Hepatocyte (in vitro differentiated cells): ENCODE data around the gene HRCT1. TPM values are rescaled to one million over a fixed set of nuclear protein-coding genes. Genes with fewer than 3 reads are reported as not detected.

Experiments
- DNase-seq: peaks from one replicate; pipeline ENCODE4 v3.0.0-alpha.2; 2016; ENCODE audit warnings: low spot score
- H2AFZ ChIP-seq: fragments of 200-600 bp; sonication (generic); 2 replicates; pipeline ENCODE4 v1.6.0; 2016; ENCODE audit warnings: antibody characterized with exemption, mild to moderate bottlenecking
- H3K27ac ChIP-seq: fragments of 200-600 bp; sonication (generic); 2 replicates; pipeline ENCODE4 v1.5.1; 2016; ENCODE audit warnings: mild to moderate bottlenecking
- H3K27me3 ChIP-seq: fragments of 200-600 bp; sonication (generic); 2 replicates; pipeline ENCODE4 v1.6.1; 2016
- H3K36me3 ChIP-seq: fragments of 200-600 bp; sonication (generic); replicated peaks from 2 replicates; pipeline ENCODE4 v1.5.1; 2016; ENCODE audit warnings: low read depth; ENCODE audit not compliant: insufficient read depth
- H3K4me1 ChIP-seq: fragments of 200-600 bp; sonication (generic); 2 replicates; pipeline ENCODE4 v1.5.1; 2016; ENCODE audit warnings: mild to moderate bottlenecking, moderate library complexity; ENCODE audit not compliant: insufficient read depth
- H3K4me2 ChIP-seq: fragments of 200-600 bp; sonication (generic); 2 replicates; pipeline ENCODE4 v1.6.0; 2016
- H3K4me3 ChIP-seq: fragments of 200-600 bp; sonication (generic); 2 replicates; pipeline ENCODE4 v1.5.1; 2016; ENCODE audit warnings: mild to moderate bottlenecking
- H3K79me2 ChIP-seq: fragments of 200-600 bp; sonication (generic); 2 replicates; pipeline ENCODE4 v1.6.0; 2017; ENCODE audit warnings: mild to moderate bottlenecking
- H3K9me2 ChIP-seq: fragments of 200-600 bp; sonication (generic); replicated peaks from 2 replicates; pipeline ENCODE4 v1.6.0; 2017; ENCODE audit warnings: mild to moderate bottlenecking; ENCODE audit not compliant: insufficient read depth
- H3K9me3 ChIP-seq: fragments of 200-600 bp; sonication (generic); 2 replicates; pipeline ENCODE4 v1.5.1; 2016; ENCODE audit warnings: low read depth, mild to moderate bottlenecking
- H4K20me1 ChIP-seq: fragments of 200-600 bp; sonication (generic); 2 replicates; pipeline ENCODE4 v1.6.0; 2016; ENCODE audit warnings: mild to moderate bottlenecking; ENCODE audit not compliant: insufficient read depth, poor library complexity, severe bottlenecking
- EZH2 ChIP-seq: fragments of 200-600 bp; sonication (generic); IDR thresholded peaks from 2 replicates; pipeline ENCODE4 v1.6.1; 2016; ENCODE audit warnings: antibody characterized with exemption, mild to moderate bottlenecking, borderline replicate concordance
- EZH2phosphoT487 ChIP-seq: fragments of 200-600 bp; sonication (generic); IDR thresholded peaks from one replicate; pipeline ENCODE4 v1.6.1; 2018; ENCODE audit warnings: antibody characterized with exemption, mild to moderate bottlenecking, low read depth, moderate library complexity; ENCODE audit not compliant: unreplicated experiment, severe bottlenecking
- WGBS: methylation state at CpG from one replicate; pipeline ENCODE4 v1.1.6; 2016; ENCODE audit warnings: low lambda C conversion rate; ENCODE audit errors: missing lambda C conversion rate; 5-methylcytosine and 5-hydroxymethylcytosine counted together
- polyA plus RNA-seq: library from polyadenylated mRNA; unstranded; fragments of >200 nt; fragmentation: Nextera tagmentation; extraction: Ambion mirVana; gene quantifications from 2 replicates; pipeline ENCODE4 v1.2.1, GENCODE V29; 2016
- total RNA-seq: library from RNA; depleted of rRNA; stranded (reverse); fragments of >200 nt; gene quantifications from 2 replicates; pipeline ENCODE4 v1.2.3, GENCODE V29; 2014
- TF ChIP-seq, protein P1 (sequence below): fragments of 200-600 bp; sonication (generic); IDR thresholded peaks from 2 replicates; pipeline ENCODE4 v1.5.1; 2016; ENCODE audit warnings: antibody characterized with exemption, mild to moderate bottlenecking; ENCODE audit not compliant: poor library complexity

HRCT1 gene
- total and polyA plus RNA-seq, 2 experiments from 2014 or later = 0.90 to 1.8 TPM

DNA sequence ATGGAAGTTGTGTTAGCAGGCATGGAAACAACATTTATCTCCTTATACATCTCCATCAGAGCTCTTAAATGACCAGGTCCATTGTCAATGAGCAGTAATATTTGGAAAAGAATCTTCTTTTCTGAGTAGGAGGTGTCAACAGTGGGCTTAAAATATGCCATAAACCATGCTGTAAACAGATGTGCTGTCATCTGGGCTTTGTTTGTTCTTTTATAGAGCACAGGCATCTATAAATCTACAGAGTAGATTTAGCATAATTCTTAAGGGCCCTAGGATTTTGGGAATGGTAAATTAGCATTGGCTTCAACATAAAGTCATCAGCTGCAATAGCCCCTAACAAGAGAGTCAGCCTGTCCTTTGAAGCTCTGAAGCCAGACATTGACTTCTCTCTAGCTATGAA lies 7.7 kb upstream of the HRCT1 start:
- Histone ChIP-seq H3K9me3 (no peaks in the 10 kb centered on the region), H3K4me1 (no peaks in the 10 kb centered on the region), H4K20me1 (no peaks in the 10 kb centered on the region), H3K27ac (no peak overlapping the region), H3K4me2 (no peak overlapping the region), H3K27me3 (peaks cover 11% of the 10 kb centered on the region), H3K79me2 (no peaks in the 10 kb centered on the region), H3K36me3 (no peaks in the 10 kb centered on the region), H2AFZ (no peak overlapping the region), H3K4me3 (no peak overlapping the region), H3K9me2 (no peaks in the 10 kb centered on the region)
- DNase-seq = no peak
- no peak for TF ChIP-seq EZH2
- TF ChIP-seq EZH2phosphoT487 = no peak

DNA sequence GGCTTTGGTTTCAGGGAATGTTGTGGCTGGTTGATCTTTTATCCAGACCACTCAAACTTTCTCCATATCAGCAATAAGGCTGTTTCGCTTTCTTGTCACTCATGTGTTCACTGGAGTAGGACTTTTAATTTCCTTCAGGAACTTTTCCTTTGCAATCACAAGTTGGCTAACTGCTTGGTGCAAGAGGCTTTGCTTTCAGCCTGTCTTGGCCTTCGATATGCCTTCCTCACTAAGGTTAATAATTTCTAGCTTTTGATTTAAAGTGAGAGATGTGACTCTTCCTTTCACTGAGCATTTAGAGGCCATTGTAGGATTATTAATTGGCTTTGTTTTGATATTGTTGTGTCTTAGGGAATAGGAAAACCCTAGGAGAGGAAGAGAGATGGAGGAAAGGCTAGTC lies 7.0 kb upstream of the HRCT1 start:
- Histone ChIP-seq H3K9me3 (no peaks in the 10 kb centered on the region), H4K20me1 (no peaks in the 10 kb centered on the region), H3K27me3 (peaks cover 4% of the 10 kb centered on the region), H3K4me2 (no peak overlapping the region), H2AFZ (no peak overlapping the region), H3K9me2 (no peaks in the 10 kb centered on the region), H3K4me1 (no peaks in the 10 kb centered on the region), H3K27ac (no peak overlapping the region), H3K36me3 (no peaks in the 10 kb centered on the region), H3K79me2 (no peaks in the 10 kb centered on the region), H3K4me3 (no peak overlapping the region)
- 84% methylated on average over 2 of the region's 2 CpGs for WGBS
- TF ChIP-seq EZH2phosphoT487 (no peak), EZH2 (no peak)
- TF ChIP-seq, protein P1, sequence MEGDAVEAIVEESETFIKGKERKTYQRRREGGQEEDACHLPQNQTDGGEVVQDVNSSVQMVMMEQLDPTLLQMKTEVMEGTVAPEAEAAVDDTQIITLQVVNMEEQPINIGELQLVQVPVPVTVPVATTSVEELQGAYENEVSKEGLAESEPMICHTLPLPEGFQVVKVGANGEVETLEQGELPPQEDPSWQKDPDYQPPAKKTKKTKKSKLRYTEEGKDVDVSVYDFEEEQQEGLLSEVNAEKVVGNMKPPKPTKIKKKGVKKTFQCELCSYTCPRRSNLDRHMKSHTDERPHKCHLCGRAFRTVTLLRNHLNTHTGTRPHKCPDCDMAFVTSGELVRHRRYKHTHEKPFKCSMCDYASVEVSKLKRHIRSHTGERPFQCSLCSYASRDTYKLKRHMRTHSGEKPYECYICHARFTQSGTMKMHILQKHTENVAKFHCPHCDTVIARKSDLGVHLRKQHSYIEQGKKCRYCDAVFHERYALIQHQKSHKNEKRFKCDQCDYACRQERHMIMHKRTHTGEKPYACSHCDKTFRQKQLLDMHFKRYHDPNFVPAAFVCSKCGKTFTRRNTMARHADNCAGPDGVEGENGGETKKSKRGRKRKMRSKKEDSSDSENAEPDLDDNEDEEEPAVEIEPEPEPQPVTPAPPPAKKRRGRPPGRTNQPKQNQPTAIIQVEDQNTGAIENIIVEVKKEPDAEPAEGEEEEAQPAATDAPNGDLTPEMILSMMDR = no peak
- DNase-seq = no peak

DNA sequence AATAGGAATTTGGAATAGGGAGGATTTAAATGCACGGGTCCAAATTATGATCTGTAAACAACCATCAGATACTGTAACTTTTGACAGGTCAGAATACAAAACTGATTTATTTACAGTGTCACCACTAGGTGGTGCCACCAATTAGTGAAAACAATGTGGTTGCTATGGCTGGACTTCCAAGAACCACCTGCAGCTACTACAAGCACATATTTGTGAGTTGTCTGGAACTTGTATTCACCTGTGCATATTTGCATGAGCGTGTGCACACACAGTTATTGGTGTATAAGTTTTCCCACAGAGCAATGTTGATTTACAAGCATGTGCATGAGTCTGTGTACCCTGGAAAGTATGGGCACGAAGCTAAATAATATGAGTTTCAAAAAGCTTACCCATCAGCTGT lies 3.0 kb upstream of the HRCT1 start:
- Histone ChIP-seq H3K4me3 (no peak overlapping the region), H3K27me3 (no peaks in the 10 kb centered on the region), H3K9me3 (no peaks in the 10 kb centered on the region), H3K9me2 (no peaks in the 10 kb centered on the region), H3K4me2 (no peak overlapping the region), H3K79me2 (no peaks in the 10 kb centered on the region), H2AFZ (no peak overlapping the region), H3K4me1 (peaks cover 32% of the 10 kb centered on the region), H4K20me1 (no peaks in the 10 kb centered on the region), H3K27ac (no peak overlapping the region), H3K36me3 (no peaks in the 10 kb centered on the region)
- DNase-seq = peak; percentile 74
- 38% methylated on average over 3 of the region's 3 CpGs for WGBS
- TF ChIP-seq EZH2phosphoT487 (no peak), EZH2 (no peak)
- TF ChIP-seq, protein P1 = peak; percentile 84

DNA sequence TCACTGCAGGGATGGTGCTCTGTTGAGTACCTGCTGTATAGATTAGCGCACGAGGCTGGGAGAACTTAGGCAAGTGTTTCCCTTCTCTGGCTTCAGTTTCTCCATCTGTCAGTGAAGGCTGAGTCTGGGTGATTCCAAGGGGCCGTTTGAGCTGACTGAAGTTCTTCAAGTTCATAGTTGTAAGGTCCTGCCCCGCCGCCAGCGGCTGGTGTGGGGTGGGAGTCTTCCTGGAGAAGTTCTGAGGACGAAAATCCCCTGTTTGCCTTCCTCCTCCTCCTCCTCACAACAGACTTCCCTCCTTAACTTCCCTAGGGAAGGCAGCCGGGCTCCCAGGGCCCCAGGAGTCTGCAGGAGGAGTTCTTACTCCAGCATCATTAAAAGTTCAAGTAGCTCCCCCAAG lies 1.7 kb upstream of the HRCT1 start:
- no peak overlapping the region for H3K27ac ChIP-seq

More for the DNA sequence above, 1.7 kb upstream of the HRCT1 start:
- Histone ChIP-seq H2AFZ (no peak overlapping the region), H3K79me2 (no peaks in the 10 kb centered on the region), H3K4me2 (no peak overlapping the region), H4K20me1 (no peaks in the 10 kb centered on the region), H3K4me3 (no peak overlapping the region), H3K36me3 (no peaks in the 10 kb centered on the region), H3K9me2 (no peaks in the 10 kb centered on the region), H3K9me3 (no peaks in the 10 kb centered on the region), H3K4me1 (peaks cover 45% of the 10 kb centered on the region), H3K27me3 (no peaks in the 10 kb centered on the region)
- 80% methylated on average over 8 of the region's 8 CpGs for WGBS
- no peak for DNase-seq
- no peak for TF ChIP-seq EZH2phosphoT487
- no peak for TF ChIP-seq EZH2
- TF ChIP-seq, protein P1 = no peak
